Osteocyte (in vitro differentiated cells): ENCODE data around the gene BEX5. TPM values are rescaled to one million over a fixed set of nuclear protein-coding genes. Genes with fewer than 3 reads are reported as not detected.

Experiments
- DNase-seq: peaks from one replicate; pipeline ENCODE4 v3.0.0; 2021; ENCODE audit warnings: mixed read lengths; ENCODE audit not compliant: unreplicated experiment; ENCODE audit errors: extremely low spot score
- H3K27ac Mint-ChIP-seq: one replicate; pipeline ENCODE4 v1.8.0; 2021; ENCODE audit warnings: mild to moderate bottlenecking, mixed read lengths; ENCODE audit not compliant: unreplicated experiment
- H3K27me3 Mint-ChIP-seq: one replicate; pipeline ENCODE4 v1.8.0; 2021; ENCODE audit warnings: mixed read lengths; ENCODE audit not compliant: unreplicated experiment
- H3K36me3 Mint-ChIP-seq: one replicate; pipeline ENCODE4 v1.8.0; 2021; ENCODE audit warnings: mixed read lengths; ENCODE audit not compliant: unreplicated experiment
- H3K4me1 Mint-ChIP-seq: one replicate; pipeline ENCODE4 v1.8.0; 2021; ENCODE audit warnings: mixed read lengths; ENCODE audit not compliant: unreplicated experiment
- H3K4me3 Mint-ChIP-seq: one replicate; pipeline ENCODE4 v1.8.0; 2021; ENCODE audit warnings: mild to moderate bottlenecking, moderate library complexity, mixed read lengths; ENCODE audit not compliant: unreplicated experiment
- H3K9me3 Mint-ChIP-seq: one replicate; pipeline ENCODE4 v1.8.0; 2021; ENCODE audit warnings: mixed read lengths; ENCODE audit not compliant: unreplicated experiment
- total RNA-seq: library from RNA; stranded (reverse); gene quantifications from 2 replicates; pipeline ENCODE4 v1.2.1, GENCODE V29; 2021
- TF ChIP-seq, protein P1 (sequence below): fragments of 200-600 bp; sonication (generic); IDR thresholded peaks from 2 replicates; pipeline ENCODE4 v1.5.0; 2021; ENCODE audit warnings: antibody characterized with exemption, mild to moderate bottlenecking, moderate library complexity

Gene BEX5
- total RNA-seq, 1 donor from 2014 or later = not detected

- no peak for DNase-seq
- Mint-ChIP-seq H3K36me3 (no peaks in the 10 kb centered on the region), H3K4me3 (no peak overlapping the region), H3K27ac (no peak overlapping the region), H3K27me3 (no peaks in the 10 kb centered on the region), H3K4me1 (no peaks in the 10 kb centered on the region), H3K9me3 (peaks cover 26% of the 10 kb centered on the region)
- TF ChIP-seq, protein P1, sequence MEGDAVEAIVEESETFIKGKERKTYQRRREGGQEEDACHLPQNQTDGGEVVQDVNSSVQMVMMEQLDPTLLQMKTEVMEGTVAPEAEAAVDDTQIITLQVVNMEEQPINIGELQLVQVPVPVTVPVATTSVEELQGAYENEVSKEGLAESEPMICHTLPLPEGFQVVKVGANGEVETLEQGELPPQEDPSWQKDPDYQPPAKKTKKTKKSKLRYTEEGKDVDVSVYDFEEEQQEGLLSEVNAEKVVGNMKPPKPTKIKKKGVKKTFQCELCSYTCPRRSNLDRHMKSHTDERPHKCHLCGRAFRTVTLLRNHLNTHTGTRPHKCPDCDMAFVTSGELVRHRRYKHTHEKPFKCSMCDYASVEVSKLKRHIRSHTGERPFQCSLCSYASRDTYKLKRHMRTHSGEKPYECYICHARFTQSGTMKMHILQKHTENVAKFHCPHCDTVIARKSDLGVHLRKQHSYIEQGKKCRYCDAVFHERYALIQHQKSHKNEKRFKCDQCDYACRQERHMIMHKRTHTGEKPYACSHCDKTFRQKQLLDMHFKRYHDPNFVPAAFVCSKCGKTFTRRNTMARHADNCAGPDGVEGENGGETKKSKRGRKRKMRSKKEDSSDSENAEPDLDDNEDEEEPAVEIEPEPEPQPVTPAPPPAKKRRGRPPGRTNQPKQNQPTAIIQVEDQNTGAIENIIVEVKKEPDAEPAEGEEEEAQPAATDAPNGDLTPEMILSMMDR = no peak
Observed at GRCh38 chrX:102115748-102116147, 40.0 kb downstream of the BEX5 start.

DNA sequence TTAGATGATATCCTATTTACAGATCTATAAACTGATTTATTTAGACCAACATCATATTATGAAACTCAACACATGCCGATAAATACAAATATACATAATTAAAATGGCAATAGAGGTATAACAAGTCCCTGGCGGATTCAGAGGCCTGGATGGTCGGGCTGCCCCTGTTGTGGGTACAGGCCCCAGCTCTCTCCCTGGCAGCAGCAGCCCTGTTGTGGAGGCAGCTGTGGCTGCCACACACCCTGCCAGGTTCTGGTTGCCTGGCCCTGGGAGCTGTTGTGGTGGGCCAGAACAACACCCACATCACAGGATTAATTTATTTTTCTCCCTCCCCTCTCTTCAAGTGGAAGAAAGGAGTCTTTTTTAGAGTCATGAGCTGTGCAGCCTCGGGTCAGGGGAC, 42.4 kb downstream of the BEX5 start:
- Mint-ChIP-seq H3K9me3 (peaks cover 24% of the 10 kb centered on the region), H3K4me1 (no peaks in the 10 kb centered on the region), H3K27ac (no peak overlapping the region), H3K4me3 (no peak overlapping the region), H3K36me3 (no peaks in the 10 kb centered on the region), H3K27me3 (no peaks in the 10 kb centered on the region)
- TF ChIP-seq, protein P1 = no peak
- DNase-seq = no peak

Other genes starting within 250 kb of the BEX5 start
- 4.6 and 4.9 TPM in 2 replicates for gene ZMAT1, start 223.9 kb downstream of the BEX5 start, total RNA-seq
- not detected in 2 replicates for gene TCEAL2, start 30.3 kb downstream of the BEX5 start, total RNA-seq
- gene TCEAL6, start 13.5 kb downstream of the BEX5 start, total RNA-seq = not detected in 2 replicates
- gene TCP11X1, start 59.3 kb upstream of the BEX5 start, total RNA-seq = not detected in 2 replicates
- gene NXF2, start 91.2 kb upstream of the BEX5 start, total RNA-seq = not detected in 2 replicates